ENCODE data around the gene CAMTA1.

- TF ChIP-seq, protein P1, sequence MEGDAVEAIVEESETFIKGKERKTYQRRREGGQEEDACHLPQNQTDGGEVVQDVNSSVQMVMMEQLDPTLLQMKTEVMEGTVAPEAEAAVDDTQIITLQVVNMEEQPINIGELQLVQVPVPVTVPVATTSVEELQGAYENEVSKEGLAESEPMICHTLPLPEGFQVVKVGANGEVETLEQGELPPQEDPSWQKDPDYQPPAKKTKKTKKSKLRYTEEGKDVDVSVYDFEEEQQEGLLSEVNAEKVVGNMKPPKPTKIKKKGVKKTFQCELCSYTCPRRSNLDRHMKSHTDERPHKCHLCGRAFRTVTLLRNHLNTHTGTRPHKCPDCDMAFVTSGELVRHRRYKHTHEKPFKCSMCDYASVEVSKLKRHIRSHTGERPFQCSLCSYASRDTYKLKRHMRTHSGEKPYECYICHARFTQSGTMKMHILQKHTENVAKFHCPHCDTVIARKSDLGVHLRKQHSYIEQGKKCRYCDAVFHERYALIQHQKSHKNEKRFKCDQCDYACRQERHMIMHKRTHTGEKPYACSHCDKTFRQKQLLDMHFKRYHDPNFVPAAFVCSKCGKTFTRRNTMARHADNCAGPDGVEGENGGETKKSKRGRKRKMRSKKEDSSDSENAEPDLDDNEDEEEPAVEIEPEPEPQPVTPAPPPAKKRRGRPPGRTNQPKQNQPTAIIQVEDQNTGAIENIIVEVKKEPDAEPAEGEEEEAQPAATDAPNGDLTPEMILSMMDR (IDR thresholded peaks at IDR 0.05; ENCODE audit: poor library complexity, severe bottlenecking), result no peak
- TF ChIP-seq EZH2 (IDR thresholded peaks at IDR 0.05; ENCODE audit: borderline replicate concordance, insufficient read depth, low read length, poor library complexity, severe bottlenecking) (no peak), POLR2AphosphoS5 (IDR thresholded peaks at IDR 0.05) (no peak), TAF1 (IDR thresholded peaks at IDR 0.05; ENCODE audit: low read depth) (no peak), EP300 (conservative IDR thresholded peaks at IDR 0.05; ENCODE audit: poor library complexity, severe bottlenecking) (no peak), RAD21 (conservative IDR thresholded peaks at IDR 0.05) (no peak), MXI1 (conservative IDR thresholded peaks at IDR 0.05; ENCODE audit: poor library complexity, severe bottlenecking) (no peak)
- TF ChIP-seq, protein P2, sequence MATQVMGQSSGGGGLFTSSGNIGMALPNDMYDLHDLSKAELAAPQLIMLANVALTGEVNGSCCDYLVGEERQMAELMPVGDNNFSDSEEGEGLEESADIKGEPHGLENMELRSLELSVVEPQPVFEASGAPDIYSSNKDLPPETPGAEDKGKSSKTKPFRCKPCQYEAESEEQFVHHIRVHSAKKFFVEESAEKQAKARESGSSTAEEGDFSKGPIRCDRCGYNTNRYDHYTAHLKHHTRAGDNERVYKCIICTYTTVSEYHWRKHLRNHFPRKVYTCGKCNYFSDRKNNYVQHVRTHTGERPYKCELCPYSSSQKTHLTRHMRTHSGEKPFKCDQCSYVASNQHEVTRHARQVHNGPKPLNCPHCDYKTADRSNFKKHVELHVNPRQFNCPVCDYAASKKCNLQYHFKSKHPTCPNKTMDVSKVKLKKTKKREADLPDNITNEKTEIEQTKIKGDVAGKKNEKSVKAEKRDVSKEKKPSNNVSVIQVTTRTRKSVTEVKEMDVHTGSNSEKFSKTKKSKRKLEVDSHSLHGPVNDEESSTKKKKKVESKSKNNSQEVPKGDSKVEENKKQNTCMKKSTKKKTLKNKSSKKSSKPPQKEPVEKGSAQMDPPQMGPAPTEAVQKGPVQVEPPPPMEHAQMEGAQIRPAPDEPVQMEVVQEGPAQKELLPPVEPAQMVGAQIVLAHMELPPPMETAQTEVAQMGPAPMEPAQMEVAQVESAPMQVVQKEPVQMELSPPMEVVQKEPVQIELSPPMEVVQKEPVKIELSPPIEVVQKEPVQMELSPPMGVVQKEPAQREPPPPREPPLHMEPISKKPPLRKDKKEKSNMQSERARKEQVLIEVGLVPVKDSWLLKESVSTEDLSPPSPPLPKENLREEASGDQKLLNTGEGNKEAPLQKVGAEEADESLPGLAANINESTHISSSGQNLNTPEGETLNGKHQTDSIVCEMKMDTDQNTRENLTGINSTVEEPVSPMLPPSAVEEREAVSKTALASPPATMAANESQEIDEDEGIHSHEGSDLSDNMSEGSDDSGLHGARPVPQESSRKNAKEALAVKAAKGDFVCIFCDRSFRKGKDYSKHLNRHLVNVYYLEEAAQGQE (IDR thresholded peaks at IDR 0.05; ENCODE audit: borderline replicate concordance), result no peak
These were observed 277.2 kb downstream of the CAMTA1 start for GRCh38 chr1:7062346-7063061.

Measured in neural cell (in vitro differentiated cells).